Spleen (tissue), 11 donors: Measurements from ENCODE around the gene PROM1. TPM values are rescaled to one million over a fixed set of nuclear protein-coding genes. Genes with fewer than 3 reads are reported as not detected.

Experiments
- DNase-seq: peaks from one replicate; pipeline ENCODE4 v3.0.0-alpha.2; 2020
- H3K27ac ChIP-seq, 8 donors: fragments of 200-600 bp; sonication (generic) in 7 of 8; 1 replicate in 4 of 8; 2 replicates in 4 of 8; pipeline versions ENCODE4 v1.5.0 to v1.8.0; 2016 to 2021; ENCODE audit warnings: inconsistent platforms in 4 of 8, mild to moderate bottlenecking in 4 of 8, moderate library complexity in 1 of 8
- H3K27me3 ChIP-seq, 7 donors: fragments of 200-600 bp; sonication (generic) in 6 of 7; replicated peaks in 1 of 7; 1 replicate in 4 of 7; 2 replicates in 3 of 7; pipeline versions ENCODE4 v1.5.0 to v1.8.0; 2016 to 2021; ENCODE audit warnings: inconsistent platforms in 3 of 7, mild to moderate bottlenecking in 1 of 7
- H3K36me3 ChIP-seq, 6 donors: fragments of 200-600 bp; sonication (generic) in 5 of 6; 1 replicate in 4 of 6; 2 replicates in 2 of 6; pipeline versions ENCODE4 v1.5.0 to v1.8.0; 2016 to 2021; ENCODE audit warnings: inconsistent platforms in 2 of 6
- H3K4me1 ChIP-seq, 6 donors: fragments of 200-600 bp; sonication (generic) in 5 of 6; 1 replicate in 3 of 6; 2 replicates in 3 of 6; pipeline versions ENCODE4 v1.5.0 to v1.8.0; 2016 to 2021; ENCODE audit warnings: inconsistent platforms in 3 of 6
- H3K4me3 ChIP-seq, 8 donors: fragments of 200-600 bp; sonication (generic) in 7 of 8; 1 replicate in 4 of 8; 2 replicates in 4 of 8; pipeline versions ENCODE4 v1.5.0 to v1.8.0; 2016 to 2021; ENCODE audit warnings: inconsistent platforms in 4 of 8, mild to moderate bottlenecking in 4 of 8, moderate library complexity in 2 of 8
- H3K9me3 ChIP-seq, 8 donors: fragments of 200-600 bp; sonication (generic) in 7 of 8; 1 replicate in 4 of 8; 2 replicates in 4 of 8; pipeline versions ENCODE4 v1.5.0 to v1.8.0; 2016 to 2021; ENCODE audit warnings: inconsistent platforms in 4 of 8
- CTCF ChIP-seq, 11 experiments: fragments of 200-600 bp in 7 of 11; fragments of 450-650 bp in 4 of 11; sonication (generic) in 4 of 11; IDR thresholded peaks in 8 of 11; conservative IDR thresholded peaks in 3 of 11; 1 replicate in 7 of 11; 2 replicates in 4 of 11; pipeline versions ENCODE4 v1.4.0 to v1.8.0; 2016 to 2021; ENCODE audit warnings: antibody characterized with exemption in 11 of 11, inconsistent platforms in 4 of 11, mild to moderate bottlenecking in 1 of 11
- POLR2A ChIP-seq, 3 donors: fragments of 450-650 bp; IDR thresholded peaks; one replicate each; pipeline ENCODE4 v1.5.1; 2017; ENCODE audit warnings: antibody characterized with exemption in 3 of 3, mild to moderate bottlenecking in 1 of 3
- POLR2AphosphoS5 ChIP-seq, 3 donors: sonication (generic); formaldehyde crosslinking; IDR thresholded peaks; one replicate each; pipeline ENCODE4 v1.5.1; 2017; ENCODE audit warnings: antibody characterized with exemption in 3 of 3
- WGBS, 5 donors: extraction: QIAGEN DNeasy Blood & Tissue Kit in 3 of 5; methylation state at CpG; one replicate each; pipeline versions ENCODE4 v1.1.5 to v1.1.7; 2013 to 2018; 5-methylcytosine and 5-hydroxymethylcytosine counted together
- intact Hi-C: fragments of 100-400 bp; cut with DNase I; formaldehyde crosslinking; loops from one replicate; pipeline ENCODE4 v1.15.0; 2023; ENCODE audit warnings: low total_unique reads
- polyA plus RNA-seq, 3 donors: library from polyadenylated mRNA; stranded (reverse); fragments of 200-250 nt; gene quantifications; one replicate each; pipeline ENCODE4 v1.2.1, GENCODE V29; 2013
- total RNA-seq, 7 donors: library from RNA; depleted of rRNA in 3 of 7; stranded (reverse); fragments of >200 nt in 3 of 7; fragmentation: NEBNext Ultra II Directional in 4 of 7; extraction: Animal tissue kit (Norgen Biotek cat#: 25700) in 4 of 7; gene quantifications; one replicate each; pipeline versions ENCODE4 v1.1.0 to v1.2.1, GENCODE V29; 2016 to 2021
- donor health status: healthy with polysubstance abuse.
- donor health status: DM: no; HTN: no; CAD: no; lungs with moderate emphysema.
- donor health status: DM: no; HTN: no; CAD: no.
- donor health status: Bipolar disorder and iron deficiency.
- donor health status: healthy.
- donor health status: DM: no; HTN: no; CAD: no.
- donor health status: DM: yes; HTN: yes; CAD: no.

Gene PROM1
- total and polyA plus RNA-seq, 10 donors: 0.15 to 4.6 (median 0.93) TPM

GRCh38 chr4:15990570-15991285, 93.1 kb downstream of the PROM1 start:
- H3K9me3 ChIP-seq: no peaks in the 10 kb centered on the region
- DNase-seq: no peak
- H3K4me1 ChIP-seq: peaks cover 0 to 24% (median 3%) of the 10 kb centered on the region in 6 donors
- H3K4me3 ChIP-seq: no peak overlapping the region
- intact Hi-C loops: no loop called here
- 82 to 89% (median 87%) methylated on average over 12 of the region's 12 CpGs for WGBS, 5 donors
- no peak overlapping the region for H3K27ac ChIP-seq
- no peaks in the 10 kb centered on the region for H3K36me3 ChIP-seq
- no peaks in the 10 kb centered on the region for H3K27me3 ChIP-seq
- TF ChIP-seq POLR2A (IDR thresholded peaks at IDR 0.05) (no peak), CTCF (IDR thresholded peaks at IDR 0.05 in 8 of 11, conservative IDR thresholded peaks at IDR 0.05 in 3 of 11) (no peak), POLR2AphosphoS5 (IDR thresholded peaks at IDR 0.05) (no peak)

- Histone ChIP-seq H3K27ac (no peak overlapping the region), H3K4me3 (no peak overlapping the region), H3K27me3 (no peaks in the 10 kb centered on the region), H3K9me3 (no peaks in the 10 kb centered on the region), H3K4me1 (peaks cover 0 to 26% (median 3%) of the 10 kb centered on the region in 6 donors), H3K36me3 (no peaks in the 10 kb centered on the region)
- TF ChIP-seq POLR2A (IDR thresholded peaks at IDR 0.05): no peak
- no peak for TF ChIP-seq POLR2AphosphoS5 (IDR thresholded peaks at IDR 0.05)
- no peak for TF ChIP-seq CTCF (IDR thresholded peaks at IDR 0.05 in 8 of 11, conservative IDR thresholded peaks at IDR 0.05 in 3 of 11)
- DNase-seq: no peak
- intact Hi-C loops: no loop called here
- WGBS, 5 donors: 70 to 89% (median 78%) methylated on average over 6 of the region's 6 CpGs
Measured at GRCh38 chr4:15989424-15989823, 94.4 kb downstream of the PROM1 start.

- no peak for DNase-seq
- no peaks in the 10 kb centered on the region for H3K36me3 ChIP-seq
- no peaks in the 10 kb centered on the region for H3K9me3 ChIP-seq
- no peaks in the 10 kb centered on the region for H3K27me3 ChIP-seq
- H3K27ac ChIP-seq: no peak overlapping the region
- peaks cover 0 to 26% (median 3%) of the 10 kb centered on the region in 6 donors for H3K4me1 ChIP-seq
- H3K4me3 ChIP-seq: no peak overlapping the region
- TF ChIP-seq POLR2A (IDR thresholded peaks at IDR 0.05): no peak
- 40 to 84% (median 58%) methylated on average over 1 of the region's 1 CpG for WGBS, 5 donors
- intact Hi-C loops: no loop called here
Measured at GRCh38 chr4:15988222-15988621, 95.6 kb downstream of the PROM1 start.

- no peak for DNase-seq
- TF ChIP-seq POLR2AphosphoS5 (IDR thresholded peaks at IDR 0.05) (no peak), CTCF (IDR thresholded peaks at IDR 0.05 in 8 of 11, conservative IDR thresholded peaks at IDR 0.05 in 3 of 11) (no peak), POLR2A (IDR thresholded peaks at IDR 0.05) (no peak)
- intact Hi-C loops: no loop called here
- H3K27ac ChIP-seq: no peak overlapping the region
- H3K36me3 ChIP-seq: no peaks in the 10 kb centered on the region
- 61 to 86% (median 75%) methylated on average over 5 of the region's 5 CpGs for WGBS, 5 donors
- H3K4me1 ChIP-seq: peaks cover 0 to 26% (median under 1%) of the 10 kb centered on the region in 6 donors
- H3K9me3 ChIP-seq: no peaks in the 10 kb centered on the region
- H3K27me3 ChIP-seq: no peaks in the 10 kb centered on the region
- no peak overlapping the region for H3K4me3 ChIP-seq
Measured at GRCh38 chr4:15986907-15987306, 96.9 kb downstream of the PROM1 start.
